HG02759 (cell line): ENCODE measurements around the gene ADCYAP1R1.

ENCODE experiments used
- ATAC-seq: cut with Tn5 transposase; IDR thresholded peaks from one replicate; pipeline ENCODE4 v1.9.1; 2021; ENCODE audit warnings: mild to moderate bottlenecking, moderate library complexity; ENCODE audit not compliant: unreplicated experiment

ADCYAP1R1 gene

GRCh38 chr7:31051598-31052486 is at the start of gene ADCYAP1R1:
Gene ADCYAP1R1, plus strand, starts transcription at chr7:31052308. Its CDS starts 10,957 bp downstream, at chr7:31063265.
- ATAC-seq, result no peak

DNA sequence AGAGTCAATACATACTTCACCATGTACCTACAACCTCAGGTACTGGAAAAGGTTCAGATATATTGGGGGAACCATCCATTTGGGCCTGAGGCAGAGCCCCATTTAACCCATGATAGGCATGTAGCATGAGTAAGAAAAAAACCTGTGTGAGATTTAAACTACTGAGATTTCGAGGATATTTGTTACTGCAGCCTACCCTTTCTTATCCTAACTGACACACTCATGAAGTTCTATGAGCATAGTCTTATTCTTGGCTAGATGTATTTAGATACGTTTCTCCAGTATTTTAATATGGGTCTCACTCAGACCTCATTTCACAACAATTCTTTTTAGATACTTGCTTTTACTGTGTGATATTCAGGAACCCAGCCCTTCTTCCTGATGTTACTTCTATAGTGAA is 49.0 kb upstream of the ADCYAP1R1 start:
- no peak for ATAC-seq

DNA sequence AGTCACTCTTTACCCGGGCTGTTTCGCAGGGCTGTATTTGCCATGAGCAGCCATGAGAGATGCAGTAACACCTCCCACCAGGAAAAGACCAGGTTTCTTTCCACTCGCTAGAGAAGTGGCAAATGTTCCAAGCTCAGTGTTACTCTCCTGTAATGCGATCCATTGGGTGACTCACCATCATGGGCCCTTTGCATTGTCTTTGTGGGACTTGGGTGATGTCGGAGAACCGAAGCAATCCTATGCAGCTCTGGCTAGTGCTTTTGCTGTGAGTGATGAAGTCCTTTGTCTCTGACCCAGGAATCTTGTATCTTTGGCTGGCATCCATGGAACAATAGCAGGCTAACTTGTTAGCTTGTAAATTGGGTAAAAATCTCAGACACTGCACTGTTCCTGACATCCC is 48.4 kb upstream of the ADCYAP1R1 start:
- ATAC-seq, result no peak

- no peak for ATAC-seq
Measured at GRCh38 chr7:31004393-31004792, 47.7 kb upstream of the ADCYAP1R1 start.

GRCh38 chr7:31006857-31007256 is 45.3 kb upstream of the ADCYAP1R1 start:
- no peak for ATAC-seq

GRCh38 chr7:31007634-31008033 is 44.5 kb upstream of the ADCYAP1R1 start:
- no peak for ATAC-seq

GRCh38 chr7:31014826-31015225 is 37.3 kb upstream of the ADCYAP1R1 start:
- ATAC-seq, result no peak

DNA sequence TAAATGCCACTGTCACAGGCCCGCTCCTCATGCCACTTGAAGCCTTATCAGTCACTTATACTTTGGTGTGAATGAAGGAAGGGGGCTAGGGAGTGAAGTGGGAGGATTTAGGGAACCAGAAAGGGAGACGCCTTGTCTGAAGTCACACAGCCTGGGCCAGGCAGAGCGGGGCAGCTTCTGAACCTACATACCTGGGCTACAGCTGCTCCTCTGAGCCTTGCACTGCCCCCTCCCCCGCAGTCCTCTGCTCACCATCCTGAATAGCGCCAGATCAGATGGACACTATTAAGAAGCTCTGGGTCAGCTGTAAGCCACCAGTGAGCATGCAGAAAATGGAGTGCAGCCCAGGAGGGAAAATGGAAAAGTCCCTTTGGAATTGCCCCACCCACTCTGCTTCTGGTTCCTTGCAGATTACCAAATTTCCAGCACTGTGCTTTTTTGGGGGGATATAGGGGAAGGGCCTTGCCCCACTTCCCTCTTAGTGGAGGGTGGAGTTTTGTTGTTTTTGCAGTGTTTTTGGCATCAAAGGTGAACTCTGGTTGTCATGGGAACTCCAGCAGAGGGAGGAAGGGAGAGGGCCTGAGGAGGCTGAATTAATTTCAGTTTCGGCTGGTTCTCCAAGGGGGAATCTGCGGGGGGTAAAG is 35.0 kb upstream of the ADCYAP1R1 start:
- no peak for ATAC-seq

GRCh38 chr7:31017721-31018120 is 34.4 kb upstream of the ADCYAP1R1 start:
- no peak for ATAC-seq

DNA sequence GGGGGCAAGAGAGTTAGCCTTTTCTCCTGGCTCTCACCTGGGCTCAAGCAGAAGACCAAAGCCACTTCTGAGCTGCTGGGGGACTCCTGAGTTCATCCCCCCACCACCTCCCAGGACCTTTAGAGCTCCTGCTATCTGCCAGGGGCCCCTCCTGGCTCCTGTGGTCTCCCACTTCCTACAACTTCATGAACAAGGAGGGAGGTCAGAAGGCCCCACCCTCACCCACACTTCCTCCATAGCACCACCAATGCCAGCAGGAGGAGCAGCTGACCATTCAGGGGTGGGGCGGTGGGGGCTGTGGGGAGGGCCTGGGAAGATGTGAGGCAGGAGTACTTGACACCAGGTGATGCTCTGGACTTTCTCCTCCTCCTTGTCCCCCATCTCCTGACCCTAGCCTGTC is 32.6 kb upstream of the ADCYAP1R1 start:
- ATAC-seq, result no peak

GRCh38 chr7:31020161-31020560 is 31.9 kb upstream of the ADCYAP1R1 start:
- ATAC-seq, result no peak

DNA sequence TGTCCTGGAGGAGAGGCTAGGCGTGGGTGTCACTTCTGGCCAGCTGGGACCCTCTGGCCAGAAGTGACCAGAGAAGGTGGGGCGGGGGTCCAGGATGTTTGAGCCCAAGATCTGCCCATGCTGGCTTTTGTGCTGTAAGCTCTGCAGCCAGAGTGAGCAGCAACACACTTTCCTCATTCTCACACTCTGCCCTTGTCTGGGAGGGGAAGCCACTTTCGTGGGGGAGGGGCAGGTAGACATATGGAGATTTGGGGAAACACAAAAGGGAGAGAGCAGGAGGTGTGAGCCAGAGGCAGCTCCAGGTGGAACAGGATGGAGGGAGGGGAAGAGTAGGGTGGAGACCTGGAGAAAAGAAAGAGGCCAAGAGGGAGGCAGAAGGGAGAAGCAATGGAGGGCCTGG is 31.5 kb upstream of the ADCYAP1R1 start:
- ATAC-seq, result no peak

GRCh38 chr7:31022117-31022516 is 30.0 kb upstream of the ADCYAP1R1 start:
- ATAC-seq, result no peak

DNA sequence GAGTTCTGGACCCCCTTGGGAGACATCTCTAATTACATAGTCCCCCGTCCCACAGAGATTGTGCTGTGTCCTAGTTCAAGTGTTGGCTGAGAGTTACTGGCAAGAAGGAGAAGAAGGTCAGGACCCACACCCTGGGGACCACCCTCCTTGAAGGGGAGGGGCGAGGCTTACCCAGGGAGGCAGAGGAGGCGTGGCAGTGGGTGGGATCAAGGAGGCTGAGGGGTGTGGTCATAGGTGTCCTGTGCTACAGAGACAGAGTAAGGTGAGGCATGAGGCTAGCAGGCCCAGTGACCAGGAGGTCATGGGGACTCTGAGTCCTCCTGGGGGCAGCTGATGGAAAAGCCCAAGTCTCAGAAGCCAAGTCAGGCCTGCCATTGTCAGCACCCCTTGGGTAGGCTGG is 29.4 kb upstream of the ADCYAP1R1 start:
- no peak for ATAC-seq

DNA sequence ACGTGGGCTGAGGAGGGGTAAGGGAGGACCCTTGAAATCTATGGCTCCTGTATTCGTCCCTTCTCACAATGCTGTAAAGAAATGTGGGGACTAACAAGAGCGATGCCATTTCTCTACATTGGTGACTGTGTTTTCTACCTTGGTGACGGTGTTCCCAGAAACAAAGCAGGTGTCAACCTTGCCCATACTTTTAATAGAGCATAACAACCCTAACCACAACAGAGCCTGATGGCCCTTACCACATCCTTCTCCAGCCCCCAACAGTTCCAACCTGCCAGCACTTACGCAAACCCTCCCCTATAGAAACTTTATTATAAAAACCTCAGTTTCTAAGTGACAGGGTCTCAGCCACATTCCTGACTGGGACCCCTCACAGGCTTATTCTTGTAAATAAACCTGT is 28.2 kb upstream of the ADCYAP1R1 start:
- peak; percentile 36 for ATAC-seq

DNA sequence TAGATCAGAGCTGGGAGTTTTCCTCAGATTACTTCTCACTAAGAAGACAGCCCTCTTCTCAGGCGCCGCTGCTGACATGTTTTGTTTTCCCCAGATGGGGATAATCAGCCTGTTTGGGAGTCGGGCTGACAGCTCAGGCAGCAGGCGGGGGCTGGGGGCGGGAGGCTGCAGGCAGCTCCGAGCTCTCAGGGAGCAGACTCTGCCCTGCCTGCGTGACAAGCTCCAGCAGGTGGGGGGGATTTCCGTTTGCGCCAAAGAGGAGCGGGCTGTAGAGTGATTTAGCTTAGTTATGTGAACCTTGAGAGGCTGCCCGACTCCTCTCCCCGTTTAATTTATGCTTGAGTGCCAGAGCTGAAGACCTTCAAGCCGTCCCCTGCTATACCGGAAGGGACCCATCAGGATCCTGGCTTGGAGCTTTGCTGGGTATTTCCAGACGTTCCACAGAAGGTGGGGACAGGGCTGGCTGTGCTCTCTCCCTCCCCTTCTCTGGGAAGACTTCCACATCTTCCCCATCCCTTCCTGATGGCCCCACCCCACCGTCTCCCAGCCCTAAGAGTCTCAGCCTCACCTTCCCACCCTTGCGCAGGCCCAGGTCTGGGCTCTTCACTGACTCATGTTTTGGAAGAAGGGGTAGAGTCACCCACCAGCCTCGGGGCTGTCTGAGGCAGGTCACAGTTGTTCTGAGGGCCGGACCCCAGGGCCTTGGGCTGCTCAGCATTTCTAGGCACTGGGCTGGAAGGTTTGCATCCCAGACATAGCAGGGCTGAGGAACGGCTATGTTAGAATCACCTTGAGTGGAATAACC is 24.7 kb upstream of the ADCYAP1R1 start:
- ATAC-seq, result peak; percentile 80

DNA sequence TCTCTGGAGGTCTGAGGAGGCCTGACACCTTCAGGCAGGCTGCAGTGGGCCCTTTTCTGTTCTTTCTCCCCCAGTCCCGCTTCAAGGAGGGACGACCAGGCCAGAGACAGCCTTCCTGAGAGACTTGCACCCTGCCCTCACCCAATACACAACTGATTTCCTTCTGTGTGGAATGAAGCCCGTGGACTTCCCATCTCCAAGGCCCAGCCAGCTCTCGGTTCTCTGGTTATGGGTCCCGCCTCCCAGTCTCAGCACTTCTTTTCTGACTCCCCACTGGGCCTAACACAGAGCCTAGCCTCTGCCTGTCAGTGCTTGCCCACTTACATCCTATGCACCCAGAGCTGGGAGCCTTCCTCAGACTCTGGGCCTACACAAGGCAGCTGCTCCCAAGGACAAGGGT is 24.1 kb upstream of the ADCYAP1R1 start:
- no peak for ATAC-seq

GRCh38 chr7:31028417-31028992 is 23.6 kb upstream of the ADCYAP1R1 start:
- ATAC-seq, result no peak

GRCh38 chr7:31029251-31030042 is 22.7 kb upstream of the ADCYAP1R1 start:
- no peak for ATAC-seq

- ATAC-seq, result no peak
Measured at GRCh38 chr7:31033674-31034300, 18.3 kb upstream of the ADCYAP1R1 start.
